Testis (tissue), 3 donors: ENCODE measurements around the gene INPP5A. TPM values are rescaled to one million over a fixed set of nuclear protein-coding genes. Genes with fewer than 3 reads are reported as not detected.

Source experiments
- DNase-seq: peaks from one replicate; pipeline ENCODE4 v3.0.0-alpha.2; 2019
- H3K27ac ChIP-seq, 2 donors: fragments of 200-600 bp; sonication (generic); one replicate each; pipeline ENCODE4 v1.5.1; 2019
- H3K27me3 ChIP-seq: fragments of 200-600 bp; sonication (generic); one replicate; pipeline ENCODE4 v1.5.1; 2019
- H3K36me3 ChIP-seq: fragments of 200-600 bp; sonication (generic); one replicate; pipeline ENCODE4 v1.5.1; 2017; ENCODE audit warnings: low read depth; ENCODE audit errors: missing control alignments
- H3K4me1 ChIP-seq: fragments of 200-600 bp; sonication (generic); one replicate; pipeline ENCODE4 v1.5.1; 2019
- H3K4me3 ChIP-seq, 2 donors: fragments of 200-600 bp; sonication (generic); one replicate each; pipeline ENCODE4 v1.5.1; 2017 to 2019
- H3K9me3 ChIP-seq: fragments of 200-600 bp; sonication (generic); one replicate; pipeline ENCODE4 v1.5.1; 2017
- POLR2A ChIP-seq: fragments of 450-650 bp; IDR thresholded peaks from one replicate; pipeline ENCODE4 v1.6.1; 2017; ENCODE audit warnings: antibody characterized with exemption, mild to moderate bottlenecking, moderate library complexity
- WGBS, 2 donors: methylation state at CpG; one replicate each; pipeline ENCODE4 v1.1.5; 2018; 5-methylcytosine and 5-hydroxymethylcytosine counted together
- intact Hi-C: fragments of 100-400 bp; cut with DNase I; formaldehyde crosslinking; loops from one replicate; pipeline ENCODE4 v1.15.1; 2023; ENCODE audit warnings: low total_unique reads
- polyA plus RNA-seq: library from polyadenylated mRNA; stranded (reverse); fragments of 350-450 nt; fragmentation: Illumina TruSeq; extraction: RNeasy Lipid Tissue Mini Kit (QIAGEN cat#74804); gene quantifications from one replicate; pipeline ENCODE4 v1.2.3, GENCODE V29; 2014; ENCODE audit warnings: low read depth, low replicate concordance; ENCODE audit not compliant: insufficient read depth
- total RNA-seq, 2 donors: library from RNA; depleted of rRNA; stranded (reverse); fragments of >200 nt; gene quantifications; one replicate each; pipeline ENCODE4 v1.2.3, GENCODE V29; 2016
- TF ChIP-seq, protein P1 (sequence below), 3 experiments: fragments of 450-650 bp in 2 of 3; fragments of 200-600 bp in 1 of 3; sonication (generic) in 1 of 3; IDR thresholded peaks; one replicate each; pipeline ENCODE4 v1.5.1; 2016 to 2019; ENCODE audit warnings: antibody characterized with exemption in 3 of 3, mild to moderate bottlenecking in 2 of 3, moderate library complexity in 1 of 3

Gene INPP5A
- total and polyA plus RNA-seq, 3 donors from 2014 or later: 54.1 to 103 (median 73.0) TPM

DNA sequence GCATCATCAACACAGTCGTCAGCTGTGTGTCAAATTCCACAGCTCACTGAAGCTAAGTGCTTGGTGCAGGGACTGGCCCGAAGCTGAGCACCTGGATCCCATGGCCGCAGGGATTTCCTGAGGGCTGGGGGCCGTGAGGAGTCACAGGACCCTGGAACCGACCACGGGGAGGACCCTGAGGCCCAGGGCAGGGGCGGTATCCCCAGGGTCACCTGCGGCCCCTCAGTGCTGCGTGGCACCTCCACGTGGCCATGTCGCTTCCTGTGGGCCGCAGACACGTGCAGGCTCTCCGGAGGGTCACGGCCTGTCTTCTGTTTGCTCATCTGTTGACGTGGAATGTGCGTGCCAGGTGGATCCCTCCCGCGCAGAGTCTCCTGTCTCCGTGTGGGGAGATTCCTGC is 194.9 kb downstream of the INPP5A start:
- Histone ChIP-seq H3K36me3 (no peaks in the 10 kb centered on the region), H3K27me3 (no peaks in the 10 kb centered on the region), H3K27ac (no peak overlapping the region), H3K9me3 (no peaks in the 10 kb centered on the region), H3K4me3 (no peak overlapping the region), H3K4me1 (no peaks in the 10 kb centered on the region)
- DNase-seq: no peak
- TF ChIP-seq, protein P1, sequence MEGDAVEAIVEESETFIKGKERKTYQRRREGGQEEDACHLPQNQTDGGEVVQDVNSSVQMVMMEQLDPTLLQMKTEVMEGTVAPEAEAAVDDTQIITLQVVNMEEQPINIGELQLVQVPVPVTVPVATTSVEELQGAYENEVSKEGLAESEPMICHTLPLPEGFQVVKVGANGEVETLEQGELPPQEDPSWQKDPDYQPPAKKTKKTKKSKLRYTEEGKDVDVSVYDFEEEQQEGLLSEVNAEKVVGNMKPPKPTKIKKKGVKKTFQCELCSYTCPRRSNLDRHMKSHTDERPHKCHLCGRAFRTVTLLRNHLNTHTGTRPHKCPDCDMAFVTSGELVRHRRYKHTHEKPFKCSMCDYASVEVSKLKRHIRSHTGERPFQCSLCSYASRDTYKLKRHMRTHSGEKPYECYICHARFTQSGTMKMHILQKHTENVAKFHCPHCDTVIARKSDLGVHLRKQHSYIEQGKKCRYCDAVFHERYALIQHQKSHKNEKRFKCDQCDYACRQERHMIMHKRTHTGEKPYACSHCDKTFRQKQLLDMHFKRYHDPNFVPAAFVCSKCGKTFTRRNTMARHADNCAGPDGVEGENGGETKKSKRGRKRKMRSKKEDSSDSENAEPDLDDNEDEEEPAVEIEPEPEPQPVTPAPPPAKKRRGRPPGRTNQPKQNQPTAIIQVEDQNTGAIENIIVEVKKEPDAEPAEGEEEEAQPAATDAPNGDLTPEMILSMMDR (IDR thresholded peaks at IDR 0.05): no peak
- TF ChIP-seq POLR2A: no peak
- 95 to 100% methylated on average over 1 to 20 of the region's 20 CpGs for WGBS, 2 donors
- intact Hi-C loops: no loop called here

DNA sequence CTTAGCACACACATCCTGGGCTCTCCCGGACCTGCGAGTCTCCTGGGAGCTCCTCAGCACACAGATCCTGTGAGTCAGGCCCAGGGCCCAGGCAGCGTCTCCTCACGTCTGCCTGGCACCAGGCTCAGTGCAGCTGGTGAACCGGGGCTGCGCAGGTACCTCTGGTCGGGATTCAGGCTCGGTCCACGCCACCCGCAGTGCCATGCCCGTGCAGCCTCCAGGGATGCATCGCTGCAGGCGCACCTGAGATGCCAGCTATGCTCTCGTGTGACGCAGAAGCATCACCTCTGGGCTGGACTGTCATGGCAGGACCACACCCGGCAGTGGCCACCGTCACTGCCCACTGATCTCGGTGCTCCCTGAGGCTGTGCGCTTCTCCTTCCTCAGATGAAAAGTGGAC is 196.3 kb downstream of the INPP5A start:
- H3K9me3 ChIP-seq: no peaks in the 10 kb centered on the region
- intact Hi-C loops: no loop called here
- no peaks in the 10 kb centered on the region for H3K27me3 ChIP-seq
- no peaks in the 10 kb centered on the region for H3K4me1 ChIP-seq
- no peak overlapping the region for H3K4me3 ChIP-seq
- TF ChIP-seq, protein P1 (IDR thresholded peaks at IDR 0.05): no peak
- TF ChIP-seq POLR2A: no peak
- no peak for DNase-seq
- H3K27ac ChIP-seq: no peak overlapping the region
- 96% methylated on average over 16 to 19 of the region's 19 CpGs for WGBS, 2 donors
- no peaks in the 10 kb centered on the region for H3K36me3 ChIP-seq

DNA sequence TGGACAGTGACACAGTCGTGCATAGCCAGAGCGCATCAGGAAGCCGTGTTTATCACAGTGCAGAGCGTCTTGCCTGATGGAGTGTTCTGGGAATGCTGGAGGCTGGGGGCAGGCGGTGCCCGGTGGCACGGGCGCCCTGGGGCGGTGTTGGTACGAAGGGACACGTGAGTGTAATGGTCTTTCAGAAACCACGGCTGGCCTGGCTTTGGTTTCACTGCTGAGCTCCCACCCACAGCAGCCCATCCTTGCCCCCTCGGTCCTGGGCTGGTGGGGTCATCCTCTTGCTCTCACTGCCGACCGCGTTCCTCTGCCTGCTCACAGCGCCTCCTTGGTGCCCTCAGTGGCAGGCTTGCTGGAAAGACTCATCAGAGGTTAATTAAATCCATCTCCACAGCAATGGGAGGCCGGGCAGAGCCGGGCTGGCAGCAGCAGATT is 197.8 kb downstream of the INPP5A start:
- Histone ChIP-seq H3K27ac (no peak overlapping the region), H3K9me3 (no peaks in the 10 kb centered on the region), H3K27me3 (no peaks in the 10 kb centered on the region), H3K4me3 (no peak overlapping the region), H3K4me1 (no peaks in the 10 kb centered on the region), H3K36me3 (no peaks in the 10 kb centered on the region)
- no peak for TF ChIP-seq POLR2A
- TF ChIP-seq, protein P1 (IDR thresholded peaks at IDR 0.05): no peak
- WGBS, 2 donors: 92 to 93% methylated on average over 19 of the region's 19 CpGs
- DNase-seq: no peak
- intact Hi-C loops: no loop called here

DNA sequence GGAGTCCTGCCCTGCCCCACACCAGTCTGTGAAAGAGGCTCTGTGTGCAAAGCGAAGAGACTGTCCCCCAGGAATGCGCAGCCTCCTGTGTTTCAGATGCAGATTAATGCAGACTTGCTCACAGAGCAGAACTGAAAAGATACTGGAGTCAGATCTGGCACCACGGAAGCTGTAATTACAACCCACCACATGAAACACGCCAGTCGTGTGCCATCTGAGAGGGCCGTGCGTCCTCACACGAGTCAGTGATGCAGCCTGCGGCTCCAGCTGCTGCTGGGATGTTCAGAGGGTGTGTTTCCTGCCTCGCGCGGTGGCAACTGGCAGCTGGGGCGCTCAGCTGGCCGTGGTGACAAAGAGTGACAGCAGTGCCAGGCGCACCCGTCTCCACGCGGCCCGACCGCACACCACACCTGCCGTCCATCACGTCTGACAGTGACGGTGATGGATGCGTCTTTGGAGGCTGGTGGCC is 198.4 kb downstream of the INPP5A start:
- intact Hi-C loops: no loop called here
- H3K27ac ChIP-seq: no peak overlapping the region
- no peaks in the 10 kb centered on the region for H3K27me3 ChIP-seq
- no peaks in the 10 kb centered on the region for H3K36me3 ChIP-seq
- no peak for TF ChIP-seq POLR2A
- TF ChIP-seq, protein P1 (IDR thresholded peaks at IDR 0.05): no peak
- H3K4me1 ChIP-seq: no peaks in the 10 kb centered on the region
- 92 to 96% methylated on average over 12 to 24 of the region's 24 CpGs for WGBS, 2 donors
- H3K9me3 ChIP-seq: no peaks in the 10 kb centered on the region
- DNase-seq: no peak
- H3K4me3 ChIP-seq: no peak overlapping the region

DNA sequence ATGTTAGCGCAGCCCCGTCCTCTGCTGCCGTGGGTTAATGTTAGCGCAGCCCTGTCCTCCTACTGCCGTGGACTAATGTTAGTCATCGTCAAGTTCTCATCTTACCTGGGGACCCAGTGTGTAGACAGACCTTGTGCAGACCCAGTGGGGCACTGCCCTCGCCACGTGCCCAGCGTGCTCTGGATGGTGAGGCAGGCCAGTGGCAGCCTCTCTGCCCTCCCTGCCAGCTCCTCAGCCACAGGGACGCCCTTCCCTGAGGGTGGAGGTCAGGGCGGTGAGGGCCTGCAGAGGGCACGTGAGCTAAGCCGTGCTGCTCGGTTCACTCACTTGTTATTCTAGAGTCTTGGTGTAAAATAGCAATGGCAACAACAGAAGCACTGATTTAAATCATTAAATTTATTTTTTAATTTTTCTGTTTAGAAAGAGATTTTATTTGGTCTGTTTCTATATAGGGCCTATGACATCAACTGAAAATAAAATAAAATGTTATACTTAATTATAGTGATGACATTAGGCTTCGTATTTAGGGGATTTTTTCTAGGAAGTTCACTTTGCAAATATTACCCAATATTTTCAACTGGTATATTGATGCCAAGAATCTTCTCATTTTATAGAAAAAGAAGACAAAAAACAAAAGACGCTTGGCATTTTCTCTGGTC is 199.9 kb downstream of the INPP5A start:
- no peak overlapping the region for H3K27ac ChIP-seq
- no peaks in the 10 kb centered on the region for H3K9me3 ChIP-seq
- DNase-seq: no peak
- H3K4me1 ChIP-seq: no peaks in the 10 kb centered on the region
- 93 to 98% methylated on average over 8 to 16 of the region's 16 CpGs for WGBS, 2 donors
- H3K4me3 ChIP-seq: no peak overlapping the region
- H3K27me3 ChIP-seq: no peaks in the 10 kb centered on the region
- no peaks in the 10 kb centered on the region for H3K36me3 ChIP-seq
- TF ChIP-seq POLR2A: no peak
- TF ChIP-seq, protein P1 (IDR thresholded peaks at IDR 0.05): no peak
- intact Hi-C loops: no loop called here
